ENCODE data around the gene XAF1.
A peak's percentile ranks its signal among the peaks of the same experiment; 100 is the strongest.
"Not testable (repeated sequence)": the region's sequence is repeated elsewhere in the genome, so short reads cannot be mapped to it uniquely, and the experiment has no call there.

Gene XAF1

GRCh38 chr17:6753546-6753945 is 2.3 kb upstream of the XAF1 start:
- peak; percentile 15 for DNase-seq (ENCODE audit: low read depth)

GRCh38 chr17:6755281-6755680 is 565 bp upstream of the XAF1 start:
- peak; percentile 43 for DNase-seq (ENCODE audit: low read depth)

GRCh38 chr17:6756425-6757031 is 682 bp downstream of the XAF1 start:
- DNase-seq (ENCODE audit: low read depth), result no peak

GRCh38 chr17:6757747-6758146 is 1.9 kb downstream of the XAF1 start:
- DNase-seq (ENCODE audit: low read depth), result no peak

GRCh38 chr17:6761779-6762178 is 5.9 kb downstream of the XAF1 start:
- no peak for DNase-seq (ENCODE audit: low read depth)

GRCh38 chr17:6768447-6768846 is 12.6 kb downstream of the XAF1 start:
- no peak for DNase-seq (ENCODE audit: low read depth)

- no peak for DNase-seq (ENCODE audit: low read depth)
Measured at GRCh38 chr17:6772016-6772415, 16.2 kb downstream of the XAF1 start.

- not testable (repeated sequence) for DNase-seq (ENCODE audit: low read depth)
Measured at GRCh38 chr17:6774906-6775305, 19.1 kb downstream of the XAF1 start.

GRCh38 chr17:6775871-6776405 is 20.1 kb downstream of the XAF1 start, which contains the start of gene FBXO39:
TSS of gene FBXO39 (plus strand) at chr17:6776215. CDS start at chr17:6779869, 3,654 bp downstream.
- no peak for DNase-seq (ENCODE audit: low read depth)

GRCh38 chr17:6779411-6779810 is 23.6 kb downstream of the XAF1 start:
- DNase-seq (ENCODE audit: low read depth), result no peak

- DNase-seq (ENCODE audit: low read depth), result no peak
Measured at GRCh38 chr17:6780001-6780400, 24.2 kb downstream of the XAF1 start.

- no peak for DNase-seq (ENCODE audit: low read depth)
Measured at GRCh38 chr17:6780886-6781285, 25.0 kb downstream of the XAF1 start.

GRCh38 chr17:6782244-6782643 is 26.4 kb downstream of the XAF1 start:
- no peak for DNase-seq (ENCODE audit: low read depth)

- DNase-seq (ENCODE audit: low read depth), result peak; percentile 74
Measured at GRCh38 chr17:6786618-6787017, 30.8 kb downstream of the XAF1 start.

- DNase-seq (ENCODE audit: low read depth), result no peak
Measured at GRCh38 chr17:6787081-6787693, 31.3 kb downstream of the XAF1 start.

GRCh38 chr17:6789146-6789545 is 33.3 kb downstream of the XAF1 start:
- DNase-seq (ENCODE audit: low read depth), result no peak

GRCh38 chr17:6793748-6794493 is 38.1 kb downstream of the XAF1 start:
- no peak for DNase-seq (ENCODE audit: low read depth)

GRCh38 chr17:6796017-6796886 is 40.4 kb downstream of the XAF1 start:
- DNase-seq (ENCODE audit: low read depth), result no peak

- peak; percentile 30 for DNase-seq (ENCODE audit: low read depth)
Measured at GRCh38 chr17:6796887-6797490, 41.1 kb downstream of the XAF1 start.

GRCh38 chr17:6797718-6798351 is 42.0 kb downstream of the XAF1 start:
- DNase-seq (ENCODE audit: low read depth), result no peak

- no peak for DNase-seq (ENCODE audit: low read depth)
Measured at GRCh38 chr17:6799738-6800137, 43.9 kb downstream of the XAF1 start.
